Osteocyte (in vitro differentiated cells): ENCODE data around the gene ZNF621. TPM values are rescaled to one million over a fixed set of nuclear protein-coding genes. Genes with fewer than 3 reads are reported as not detected.

Experiments used
- DNase-seq: peaks from one replicate; pipeline ENCODE4 v3.0.0; 2021; ENCODE audit warnings: mixed read lengths; ENCODE audit not compliant: unreplicated experiment; ENCODE audit errors: extremely low spot score
- H3K27ac Mint-ChIP-seq: one replicate; pipeline ENCODE4 v1.8.0; 2021; ENCODE audit warnings: mild to moderate bottlenecking, mixed read lengths; ENCODE audit not compliant: unreplicated experiment
- H3K27me3 Mint-ChIP-seq: one replicate; pipeline ENCODE4 v1.8.0; 2021; ENCODE audit warnings: mixed read lengths; ENCODE audit not compliant: unreplicated experiment
- H3K36me3 Mint-ChIP-seq: one replicate; pipeline ENCODE4 v1.8.0; 2021; ENCODE audit warnings: mixed read lengths; ENCODE audit not compliant: unreplicated experiment
- H3K4me1 Mint-ChIP-seq: one replicate; pipeline ENCODE4 v1.8.0; 2021; ENCODE audit warnings: mixed read lengths; ENCODE audit not compliant: unreplicated experiment
- H3K4me3 Mint-ChIP-seq: one replicate; pipeline ENCODE4 v1.8.0; 2021; ENCODE audit warnings: mild to moderate bottlenecking, moderate library complexity, mixed read lengths; ENCODE audit not compliant: unreplicated experiment
- H3K9me3 Mint-ChIP-seq: one replicate; pipeline ENCODE4 v1.8.0; 2021; ENCODE audit warnings: mixed read lengths; ENCODE audit not compliant: unreplicated experiment
- total RNA-seq: library from RNA; stranded (reverse); gene quantifications from 2 replicates; pipeline ENCODE4 v1.2.1, GENCODE V29; 2021
- TF ChIP-seq, protein P1 (sequence below): fragments of 200-600 bp; sonication (generic); IDR thresholded peaks from 2 replicates; pipeline ENCODE4 v1.5.0; 2021; ENCODE audit warnings: antibody characterized with exemption, mild to moderate bottlenecking, moderate library complexity

The ZNF621 gene
- total RNA-seq, 1 donor from 2014 or later = 30.8 TPM

DNA sequence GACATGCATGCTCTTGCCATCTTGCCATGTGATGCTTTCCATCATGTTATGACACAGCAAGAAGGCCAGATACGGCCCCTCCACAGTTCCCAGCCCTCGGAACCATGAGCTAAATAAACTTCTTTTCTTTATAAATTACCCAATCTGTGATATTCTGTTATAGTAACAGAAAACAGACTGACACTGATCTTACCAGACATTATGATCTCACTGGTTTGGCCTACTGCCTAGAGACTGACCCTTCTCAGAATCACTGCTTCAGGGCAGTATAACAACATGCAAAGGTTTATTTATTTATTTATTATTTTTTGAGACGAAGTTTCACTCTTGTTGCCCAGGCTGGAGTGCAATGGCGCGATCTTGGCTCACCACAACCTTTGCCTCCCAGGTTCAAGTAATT is 33.8 kb upstream of the ZNF621 start:
- Mint-ChIP-seq H3K9me3 (peaks cover 13% of the 10 kb centered on the region), H3K27me3 (no peaks in the 10 kb centered on the region), H3K4me1 (no peaks in the 10 kb centered on the region), H3K4me3 (no peak overlapping the region), H3K27ac (no peak overlapping the region), H3K36me3 (peaks cover 25% of the 10 kb centered on the region)
- TF ChIP-seq, protein P1, sequence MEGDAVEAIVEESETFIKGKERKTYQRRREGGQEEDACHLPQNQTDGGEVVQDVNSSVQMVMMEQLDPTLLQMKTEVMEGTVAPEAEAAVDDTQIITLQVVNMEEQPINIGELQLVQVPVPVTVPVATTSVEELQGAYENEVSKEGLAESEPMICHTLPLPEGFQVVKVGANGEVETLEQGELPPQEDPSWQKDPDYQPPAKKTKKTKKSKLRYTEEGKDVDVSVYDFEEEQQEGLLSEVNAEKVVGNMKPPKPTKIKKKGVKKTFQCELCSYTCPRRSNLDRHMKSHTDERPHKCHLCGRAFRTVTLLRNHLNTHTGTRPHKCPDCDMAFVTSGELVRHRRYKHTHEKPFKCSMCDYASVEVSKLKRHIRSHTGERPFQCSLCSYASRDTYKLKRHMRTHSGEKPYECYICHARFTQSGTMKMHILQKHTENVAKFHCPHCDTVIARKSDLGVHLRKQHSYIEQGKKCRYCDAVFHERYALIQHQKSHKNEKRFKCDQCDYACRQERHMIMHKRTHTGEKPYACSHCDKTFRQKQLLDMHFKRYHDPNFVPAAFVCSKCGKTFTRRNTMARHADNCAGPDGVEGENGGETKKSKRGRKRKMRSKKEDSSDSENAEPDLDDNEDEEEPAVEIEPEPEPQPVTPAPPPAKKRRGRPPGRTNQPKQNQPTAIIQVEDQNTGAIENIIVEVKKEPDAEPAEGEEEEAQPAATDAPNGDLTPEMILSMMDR = no peak
- no peak for DNase-seq

DNA sequence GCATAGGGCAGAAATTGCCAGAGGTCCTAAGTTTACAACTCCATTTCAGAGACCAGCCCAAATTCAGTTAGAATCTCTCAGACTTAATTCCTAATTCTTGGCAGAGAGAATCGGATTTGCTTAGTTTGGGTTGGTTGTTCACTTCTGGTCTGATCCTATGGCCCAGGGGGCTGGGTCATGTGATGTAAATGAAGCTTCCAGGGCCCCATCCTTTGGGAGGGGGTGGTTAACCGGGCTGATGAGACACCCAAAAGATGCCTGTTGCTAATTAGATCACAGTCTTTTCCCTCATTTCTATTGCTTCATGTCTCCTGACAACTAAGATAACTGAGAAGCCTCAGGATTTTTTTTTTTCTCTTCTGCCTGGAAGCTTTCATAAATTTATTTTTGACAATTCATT is 30.1 kb upstream of the ZNF621 start:
- H3K27ac Mint-ChIP-seq = no peak overlapping the region
- no peaks in the 10 kb centered on the region for H3K27me3 Mint-ChIP-seq
- no peak for DNase-seq
- TF ChIP-seq, protein P1 = no peak
- H3K36me3 Mint-ChIP-seq = no peaks in the 10 kb centered on the region
- H3K4me1 Mint-ChIP-seq = no peaks in the 10 kb centered on the region
- no peak overlapping the region for H3K4me3 Mint-ChIP-seq
- H3K9me3 Mint-ChIP-seq = no peaks in the 10 kb centered on the region

DNA sequence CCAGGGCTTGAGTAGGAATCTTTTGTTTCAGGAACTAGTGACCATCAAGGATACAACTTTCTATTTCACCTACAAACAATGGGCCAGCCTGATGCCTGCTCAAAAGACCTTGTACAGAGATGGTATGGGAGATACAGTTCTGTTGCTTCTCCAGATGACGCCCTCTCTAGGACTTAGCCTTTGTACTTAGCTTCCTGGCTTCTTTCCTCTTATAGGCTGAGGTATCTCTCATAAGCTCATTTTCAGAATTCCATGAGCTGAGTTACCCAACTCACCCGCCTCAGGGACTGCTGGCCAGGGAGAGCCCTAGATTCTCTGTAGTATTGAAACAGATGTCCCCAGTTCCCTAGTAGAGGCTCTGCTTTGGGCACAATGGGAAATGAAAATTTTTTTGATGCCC is 27.5 kb upstream of the ZNF621 start:
- no peak overlapping the region for H3K27ac Mint-ChIP-seq
- H3K36me3 Mint-ChIP-seq = no peaks in the 10 kb centered on the region
- H3K9me3 Mint-ChIP-seq = no peaks in the 10 kb centered on the region
- TF ChIP-seq, protein P1 = no peak
- H3K4me3 Mint-ChIP-seq = no peak overlapping the region
- no peak for DNase-seq
- no peaks in the 10 kb centered on the region for H3K27me3 Mint-ChIP-seq
- no peaks in the 10 kb centered on the region for H3K4me1 Mint-ChIP-seq

DNA sequence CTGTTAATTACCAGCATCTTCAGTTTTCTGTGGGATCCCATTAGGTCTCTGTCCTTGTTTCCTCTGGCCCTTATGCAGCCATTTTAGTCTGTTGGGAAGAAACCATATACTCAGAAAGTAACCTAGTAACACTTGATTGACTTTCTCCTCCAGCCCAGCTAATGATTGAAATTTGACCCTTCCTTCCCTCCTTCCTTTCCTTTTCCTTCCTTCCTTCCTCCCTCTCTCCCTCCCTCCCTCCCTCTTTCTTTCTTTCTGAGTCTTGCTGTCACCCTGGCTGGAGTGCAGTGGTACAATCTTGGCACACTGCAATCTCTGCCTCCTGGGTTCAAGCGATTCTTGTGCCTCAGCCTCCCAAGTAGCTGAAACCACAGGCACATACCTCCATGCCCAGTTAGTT is 24.8 kb upstream of the ZNF621 start:
- Mint-ChIP-seq H3K36me3 (no peaks in the 10 kb centered on the region), H3K4me3 (no peak overlapping the region), H3K9me3 (no peaks in the 10 kb centered on the region), H3K27ac (no peak overlapping the region), H3K27me3 (no peaks in the 10 kb centered on the region), H3K4me1 (peaks cover 5% of the 10 kb centered on the region)
- TF ChIP-seq, protein P1 = no peak
- DNase-seq = no peak

DNA sequence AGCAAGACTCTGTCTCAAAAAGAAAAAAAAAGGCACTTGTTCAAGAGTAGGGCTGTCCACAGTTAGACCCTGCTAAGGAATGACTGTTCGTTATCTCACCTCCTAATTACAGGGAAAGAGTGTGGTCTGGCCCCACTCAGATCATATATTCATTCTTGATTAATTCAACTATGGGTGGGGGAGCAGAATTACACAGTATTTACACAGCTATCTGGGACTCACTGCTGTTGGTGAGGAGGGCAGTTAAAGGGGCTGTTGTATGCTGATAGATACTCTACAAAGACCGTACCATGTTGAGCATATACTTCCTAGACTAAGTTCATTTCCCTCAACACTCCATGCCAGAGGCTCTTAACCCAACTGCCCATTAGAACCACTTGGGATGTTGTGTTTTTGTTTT is 22.7 kb upstream of the ZNF621 start:
- no peaks in the 10 kb centered on the region for H3K36me3 Mint-ChIP-seq
- H3K4me1 Mint-ChIP-seq = peaks cover 19% of the 10 kb centered on the region
- no peak overlapping the region for H3K4me3 Mint-ChIP-seq
- no peak for DNase-seq
- TF ChIP-seq, protein P1 = no peak
- no peak overlapping the region for H3K27ac Mint-ChIP-seq
- H3K27me3 Mint-ChIP-seq = no peaks in the 10 kb centered on the region
- H3K9me3 Mint-ChIP-seq = no peaks in the 10 kb centered on the region
